GM12864 (cell line): ENCODE data around the gene GALNTL6.

Experiments
- DNase-seq: peaks from one replicate; pipeline ENCODE4 v3.0.0-alpha.2; 2011; ENCODE audit warnings: low read depth
- H3K4me3 ChIP-seq: 2 replicates; pipeline ENCODE4 v1.5.1; 2011; ENCODE audit warnings: mild to moderate bottlenecking, low read depth, low read length, control low read depth
- CTCF ChIP-seq: IDR thresholded peaks from 2 replicates; pipeline ENCODE4 v1.5.1; 2011; ENCODE audit warnings: low read depth, mild to moderate bottlenecking, moderate library complexity, low read length, control low read depth, inconsistent platforms; ENCODE audit errors: missing control alignments

GALNTL6 gene

GRCh38 chr4:172517391-172517790 is 704.2 kb downstream of the GALNTL6 start:
- no peak for DNase-seq
- no peak for TF ChIP-seq CTCF
- no peak overlapping the region for H3K4me3 ChIP-seq

DNA sequence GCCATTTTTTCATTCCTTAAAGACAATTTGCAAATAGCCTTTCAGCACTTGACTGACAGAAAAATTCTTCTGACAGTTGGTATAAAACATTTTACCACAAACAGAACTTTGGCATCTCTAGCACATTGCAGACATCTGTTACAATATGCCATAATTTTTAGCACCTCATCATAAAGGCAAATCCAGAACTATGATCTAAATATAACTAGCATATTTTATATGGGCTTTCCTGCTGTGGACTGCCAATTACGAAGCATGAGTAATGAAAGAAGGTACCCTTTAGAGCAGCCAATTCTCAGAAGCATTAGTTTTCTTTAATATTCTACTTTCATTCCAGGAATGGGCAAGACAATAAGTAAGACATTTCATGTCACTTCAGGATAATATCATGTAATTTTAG is 708.0 kb downstream of the GALNTL6 start:
- no peak for DNase-seq
- no peak for TF ChIP-seq CTCF
- no peak overlapping the region for H3K4me3 ChIP-seq

- no peak overlapping the region for H3K4me3 ChIP-seq
- DNase-seq, result no peak
- no peak for TF ChIP-seq CTCF
Measured at GRCh38 chr4:172521680-172522079, 708.5 kb downstream of the GALNTL6 start.

DNA sequence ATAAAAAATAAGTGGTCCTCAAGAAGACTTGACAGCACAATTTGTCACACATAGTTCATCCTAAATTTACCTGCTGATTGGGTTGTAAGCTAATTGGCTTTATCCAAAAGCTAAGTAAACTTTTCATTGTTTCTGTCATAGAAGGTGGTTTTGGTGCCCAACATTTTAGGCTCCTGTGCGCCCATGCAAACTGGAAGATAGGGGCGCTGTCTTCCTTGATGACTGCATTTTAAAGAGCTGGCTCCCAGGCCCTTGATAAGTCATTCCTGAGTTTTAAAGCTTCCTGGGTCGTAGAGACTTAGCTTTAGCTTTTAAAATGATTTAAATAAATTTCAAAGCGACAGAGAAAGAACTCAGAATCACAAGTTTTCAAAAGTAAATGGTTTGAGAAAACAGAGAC is 730.0 kb downstream of the GALNTL6 start:
- DNase-seq, result no peak
- no peak for TF ChIP-seq CTCF
- H3K4me3 ChIP-seq, result no peak overlapping the region

DNA sequence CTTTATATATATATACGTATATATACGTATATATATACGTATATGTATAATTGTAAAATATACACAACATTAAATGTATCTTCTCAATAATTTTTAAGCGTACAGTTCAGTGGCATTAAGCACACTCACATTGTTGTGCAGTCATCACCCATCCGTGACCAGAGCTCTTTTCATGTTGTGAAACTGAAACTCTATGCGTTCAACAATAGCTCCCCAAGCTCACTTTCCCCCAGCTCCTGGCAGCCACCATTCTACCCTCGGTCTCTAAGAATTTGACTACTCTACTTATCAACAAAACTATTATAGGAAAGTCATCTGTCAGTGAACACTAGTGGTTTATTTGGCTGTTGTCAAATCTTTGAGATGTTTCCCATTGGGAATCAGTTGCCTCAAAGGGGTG is 733.6 kb downstream of the GALNTL6 start:
- no peak for TF ChIP-seq CTCF
- peak; percentile 5 for DNase-seq
- H3K4me3 ChIP-seq, result no peak overlapping the region

- no peak overlapping the region for H3K4me3 ChIP-seq
- no peak for TF ChIP-seq CTCF
- no peak for DNase-seq
Measured at GRCh38 chr4:172547724-172548123, 734.5 kb downstream of the GALNTL6 start.

GRCh38 chr4:172553216-172553615 is 740.0 kb downstream of the GALNTL6 start:
- TF ChIP-seq CTCF, result no peak
- no peak overlapping the region for H3K4me3 ChIP-seq
- no peak for DNase-seq
